Measurements from ENCODE around the gene STOX2. TPM values are rescaled to one million over a fixed set of nuclear protein-coding genes. Genes with fewer than 3 reads are reported as not detected.
A peak's percentile ranks its signal among the peaks of the same experiment; 100 is the strongest.
"Not testable (repeated sequence)": the region's sequence is repeated elsewhere in the genome, so short reads cannot be mapped to it uniquely, and the experiment has no call there.

The STOX2 gene
- total RNA-seq, 2 donors from 2014 or later: not detected

DNA sequence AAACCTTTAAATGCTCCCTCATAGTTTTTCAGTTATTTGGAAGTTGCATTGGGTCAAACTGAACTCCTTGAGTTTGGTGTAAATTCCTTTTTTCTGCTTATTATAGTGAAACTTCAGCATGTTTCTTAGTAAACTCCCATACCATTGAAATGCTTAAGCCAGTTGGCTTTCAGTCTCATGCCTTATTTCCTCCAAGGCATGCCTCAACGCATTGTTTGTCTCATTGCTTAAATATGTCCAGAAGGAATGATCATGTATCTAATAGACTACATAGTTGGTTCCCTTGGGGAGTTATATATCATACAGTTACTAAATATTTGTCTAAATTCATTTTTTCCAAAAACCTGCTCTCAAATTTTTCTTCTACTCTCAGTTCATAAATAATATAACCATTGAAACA lies 114.0 kb downstream of the STOX2 start:
- H3K4me3 Mint-ChIP-seq: no peak overlapping the region
- ATAC-seq (no peak), DNase-seq (ENCODE audit: low spot score) (no peak)
- peaks cover 3 to 12% of the 10 kb centered on the region in 2 donors for H3K27me3 Mint-ChIP-seq
- H3K4me1 Mint-ChIP-seq (ENCODE audit: low read depth in 2 of 2): no peaks in the 10 kb centered on the region
- no peaks in the 10 kb centered on the region for H3K36me3 Mint-ChIP-seq
- H3K27ac Mint-ChIP-seq: no peak overlapping the region
- no peaks in the 10 kb centered on the region for H3K9me3 Mint-ChIP-seq

DNA sequence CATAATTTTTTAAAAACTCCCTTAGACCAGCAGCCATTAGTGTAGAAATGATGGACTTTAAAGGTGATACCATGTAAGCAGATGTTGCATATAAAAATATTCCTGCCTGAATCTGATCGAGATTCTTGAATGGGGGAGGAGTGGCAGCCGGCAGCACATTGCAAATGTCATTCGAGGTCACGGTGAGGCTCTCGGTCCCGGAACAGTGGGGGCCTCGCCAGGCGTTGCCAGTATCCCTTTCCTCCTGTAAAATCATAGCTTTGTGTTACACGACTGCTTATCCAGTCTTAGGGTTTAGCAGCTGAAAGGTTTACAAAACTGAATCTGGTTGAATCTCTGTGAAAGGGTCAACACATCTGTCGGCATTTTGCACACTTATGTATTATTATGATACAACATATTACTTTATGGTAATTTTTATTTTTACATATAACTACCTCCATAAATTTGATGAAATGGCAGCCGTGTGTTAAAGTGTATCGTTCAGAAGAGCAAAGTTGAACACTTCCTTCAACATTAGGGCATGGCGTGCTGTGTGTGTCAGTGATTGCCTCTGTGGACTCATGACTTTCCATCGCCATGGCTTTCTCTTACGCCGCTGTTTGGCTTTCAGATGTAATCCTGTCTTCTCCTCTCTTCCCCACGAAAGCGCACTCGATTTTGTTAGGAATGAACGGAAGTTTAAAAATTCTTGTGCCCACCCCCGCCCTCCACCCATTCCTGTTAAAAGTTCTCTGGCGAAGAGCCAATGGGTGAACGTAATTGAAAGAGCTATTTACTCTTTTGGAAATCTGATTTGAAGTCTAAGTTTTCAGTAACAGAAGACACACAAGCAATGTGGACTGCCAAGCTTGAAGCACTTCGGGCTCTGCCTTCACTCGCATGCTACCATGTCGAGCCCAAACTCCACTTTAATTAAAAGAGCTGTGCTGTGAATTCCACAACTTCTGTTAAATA lies 114.8 kb downstream of the STOX2 start:
- ATAC-seq: no peak
- H3K27me3 Mint-ChIP-seq: peaks cover 5 to 12% of the 10 kb centered on the region in 2 donors
- no peak overlapping the region for H3K4me3 Mint-ChIP-seq
- H3K9me3 Mint-ChIP-seq: no peaks in the 10 kb centered on the region
- no peak overlapping the region for H3K27ac Mint-ChIP-seq
- no peaks in the 10 kb centered on the region for H3K4me1 Mint-ChIP-seq (ENCODE audit: low read depth in 2 of 2)
- no peaks in the 10 kb centered on the region for H3K36me3 Mint-ChIP-seq
- DNase-seq (ENCODE audit: low spot score): no peak

DNA sequence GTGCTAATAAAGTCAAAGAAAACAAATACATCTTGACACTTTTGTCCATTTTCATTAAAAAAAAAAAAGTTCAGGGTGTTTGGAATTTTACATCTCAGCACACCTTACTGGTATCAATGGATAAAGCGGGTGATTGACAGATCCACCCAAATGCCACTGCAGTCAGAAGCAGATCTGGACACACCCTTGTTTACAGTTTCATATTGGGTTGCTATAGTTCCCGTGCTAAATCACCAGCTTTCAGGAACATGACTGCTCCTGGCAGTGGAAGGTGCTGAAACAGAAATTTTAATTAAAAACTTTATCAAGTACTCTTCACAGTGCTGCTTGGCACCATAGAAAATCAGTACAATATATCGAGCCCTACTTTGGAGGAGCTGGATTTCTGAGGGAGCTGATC lies 116.3 kb downstream of the STOX2 start:
- Mint-ChIP-seq H3K27me3 (peaks cover 5 to 12% of the 10 kb centered on the region in 2 donors), H3K27ac (no peak overlapping the region), H3K36me3 (no peaks in the 10 kb centered on the region), H3K4me3 (no peak overlapping the region), H3K4me1 (ENCODE audit: low read depth in 2 of 2) (no peaks in the 10 kb centered on the region), H3K9me3 (no peaks in the 10 kb centered on the region)
- no peak for ATAC-seq
- DNase-seq (ENCODE audit: low spot score): no peak

DNA sequence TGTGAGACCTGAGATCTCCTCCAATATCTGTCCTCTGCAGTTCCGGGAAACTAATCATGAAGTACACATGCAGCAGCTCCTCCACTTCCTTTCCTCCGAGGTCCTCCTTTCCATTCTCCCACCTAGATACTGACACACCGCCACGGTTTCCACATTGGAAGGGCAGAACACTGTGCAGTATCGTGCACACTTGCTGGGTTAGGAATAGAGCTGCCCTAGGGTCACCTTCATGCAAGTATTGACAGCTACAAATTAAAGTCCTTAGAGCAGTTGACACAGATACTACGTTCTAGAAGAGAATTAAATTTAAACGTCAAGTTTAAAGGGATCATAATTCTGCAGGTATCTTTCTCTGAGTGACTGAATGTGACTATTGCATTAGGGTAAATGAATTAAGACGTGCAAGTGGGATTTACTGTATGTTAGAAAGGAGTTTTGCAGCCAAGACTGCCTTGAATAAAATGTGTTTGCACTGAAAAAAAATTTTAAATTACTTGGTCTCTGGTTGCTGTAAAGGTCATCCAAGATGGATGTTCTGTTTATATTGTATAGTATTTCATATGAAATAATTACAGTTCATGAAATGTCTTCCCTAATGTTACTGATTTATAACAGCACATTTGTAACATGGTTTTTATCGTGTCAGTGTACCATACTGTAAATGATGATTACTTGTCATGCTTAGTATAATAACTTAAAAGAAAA lies 117.7 kb downstream of the STOX2 start:
- Mint-ChIP-seq H3K27ac (no peak overlapping the region), H3K9me3 (no peaks in the 10 kb centered on the region), H3K4me3 (no peak overlapping the region), H3K27me3 (peaks cover 8 to 12% of the 10 kb centered on the region in 2 donors), H3K36me3 (no peaks in the 10 kb centered on the region), H3K4me1 (ENCODE audit: low read depth in 2 of 2) (peaks cover 0 to 4% of the 10 kb centered on the region in 2 donors)
- ATAC-seq (no peak), DNase-seq (ENCODE audit: low spot score) (no peak)

DNA sequence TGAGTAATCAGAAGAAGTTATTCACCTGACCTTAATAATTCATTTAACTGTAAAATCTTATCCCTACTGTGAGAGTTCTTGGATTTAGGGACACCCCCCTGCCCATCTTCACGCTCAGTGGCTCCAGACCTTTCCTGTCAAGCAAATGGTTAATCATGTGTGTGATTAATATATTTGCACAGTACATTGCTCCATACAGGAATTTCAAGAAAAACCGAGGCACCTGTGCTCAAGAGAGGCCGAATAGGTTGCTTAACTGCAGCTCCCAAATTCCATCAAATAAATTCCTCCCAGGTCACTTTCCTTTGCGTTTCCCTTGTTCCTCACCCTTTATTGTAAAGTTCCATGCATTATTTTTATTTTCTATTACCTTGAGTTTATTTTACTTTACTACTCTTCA lies 119.5 kb downstream of the STOX2 start:
- no peak overlapping the region for H3K4me3 Mint-ChIP-seq
- peaks cover 12 to 19% of the 10 kb centered on the region in 2 donors for H3K27me3 Mint-ChIP-seq
- no peaks in the 10 kb centered on the region for H3K36me3 Mint-ChIP-seq
- DNase-seq (ENCODE audit: low spot score): no peak
- H3K9me3 Mint-ChIP-seq: no peaks in the 10 kb centered on the region
- H3K4me1 Mint-ChIP-seq (ENCODE audit: low read depth in 2 of 2): peaks cover 15 to 20% of the 10 kb centered on the region in 2 donors
- ATAC-seq: no peak
- H3K27ac Mint-ChIP-seq: no peak overlapping the region

DNA sequence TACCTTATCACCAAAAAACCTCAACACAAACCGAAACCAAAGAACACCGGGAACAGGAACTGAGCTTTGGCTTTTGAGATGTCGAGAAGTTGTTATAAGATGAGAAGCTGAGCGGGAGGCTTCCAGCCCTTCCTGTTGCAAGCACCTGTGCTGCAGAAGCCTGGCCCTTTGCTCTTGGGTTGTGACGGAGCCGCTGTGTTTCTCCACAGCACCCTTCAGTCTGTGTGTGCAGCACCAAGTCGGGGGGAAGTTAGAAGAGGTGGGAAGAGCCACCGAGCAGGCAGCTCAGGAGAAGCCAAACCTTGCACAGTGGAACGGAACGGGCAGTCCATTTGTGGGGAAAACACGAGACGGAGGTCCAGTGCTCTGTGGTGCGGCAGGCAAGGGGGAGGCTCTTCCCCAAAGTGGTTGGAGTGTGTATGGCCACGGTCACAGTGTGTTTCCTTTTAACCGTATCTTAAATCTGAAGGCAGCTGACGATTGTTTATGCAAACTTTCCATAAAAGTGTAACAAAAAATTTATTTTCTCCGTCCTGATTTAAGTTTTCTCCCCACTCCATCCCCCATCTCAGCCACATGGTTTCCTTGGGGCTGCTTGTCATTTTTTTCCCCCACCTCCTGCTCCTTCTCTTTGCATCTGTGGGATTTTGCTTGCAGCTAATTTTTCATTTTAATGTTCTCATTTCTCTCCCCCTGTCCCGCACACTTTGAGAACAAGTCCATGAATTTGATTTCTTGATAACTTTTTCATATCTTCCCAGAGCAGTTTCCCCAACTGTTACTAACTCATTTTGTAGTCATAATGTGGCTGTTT lies 123.7 kb downstream of the STOX2 start:
- peak overlapping the region; percentile 66 for H3K4me3 Mint-ChIP-seq
- peaks cover 15 to 20% of the 10 kb centered on the region in 2 donors for H3K4me1 Mint-ChIP-seq (ENCODE audit: low read depth in 2 of 2)
- no peak overlapping the region for H3K27ac Mint-ChIP-seq
- ATAC-seq (peak; percentile 31 to 59), DNase-seq (ENCODE audit: low spot score) (no peak)
- H3K9me3 Mint-ChIP-seq: no peaks in the 10 kb centered on the region
- no peaks in the 10 kb centered on the region for H3K36me3 Mint-ChIP-seq
- peaks cover 22 to 35% of the 10 kb centered on the region in 2 donors for H3K27me3 Mint-ChIP-seq

DNA sequence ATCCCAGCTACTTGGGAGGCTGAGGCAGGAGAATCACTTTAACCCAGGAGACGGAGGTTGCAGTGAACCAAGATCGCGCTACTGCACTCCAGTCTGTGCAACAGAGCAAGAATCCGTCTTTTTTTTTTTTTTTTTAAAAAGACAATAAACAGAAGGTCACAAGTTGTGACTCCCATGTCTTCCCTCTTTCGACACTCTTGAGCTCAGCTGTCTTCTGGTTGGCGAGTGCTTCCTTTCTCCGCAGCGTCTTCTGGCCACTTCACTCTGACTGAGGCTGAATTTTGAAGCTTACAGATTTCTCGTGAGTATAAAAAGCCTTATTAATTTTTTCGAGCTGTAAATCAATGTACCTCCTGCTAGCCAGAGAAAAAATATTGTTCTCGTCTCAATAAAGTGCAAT lies 124.9 kb downstream of the STOX2 start:
- peaks cover 15 to 20% of the 10 kb centered on the region in 2 donors for H3K4me1 Mint-ChIP-seq (ENCODE audit: low read depth in 2 of 2)
- H3K36me3 Mint-ChIP-seq: no peaks in the 10 kb centered on the region
- H3K27ac Mint-ChIP-seq: no peak overlapping the region
- ATAC-seq (no peak), DNase-seq (ENCODE audit: low spot score) (no peak)
- H3K27me3 Mint-ChIP-seq: peaks cover 20 to 40% of the 10 kb centered on the region in 2 donors
- no peak overlapping the region for H3K4me3 Mint-ChIP-seq
- no peaks in the 10 kb centered on the region for H3K9me3 Mint-ChIP-seq

DNA sequence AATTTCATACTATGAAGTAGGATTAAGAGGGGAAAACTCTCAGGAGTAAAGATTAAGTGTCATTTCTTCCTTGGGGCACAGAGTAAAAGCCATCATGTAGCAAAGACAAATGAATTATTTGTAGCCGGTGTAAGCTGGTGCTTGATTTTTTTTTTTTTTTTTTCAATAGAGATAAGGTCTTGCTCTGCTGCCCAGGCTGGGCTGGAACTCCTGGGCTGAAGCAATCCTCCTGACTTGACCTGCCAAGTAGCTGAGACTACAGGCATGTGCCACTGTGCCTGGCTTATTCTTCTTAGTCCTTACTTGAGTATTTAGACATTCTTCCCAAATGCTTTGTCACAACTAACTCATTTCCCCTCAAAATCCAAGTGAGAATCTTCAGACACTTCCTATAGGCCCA lies 125.7 kb downstream of the STOX2 start:
- Mint-ChIP-seq H3K4me1 (ENCODE audit: low read depth in 2 of 2) (peaks cover 15 to 20% of the 10 kb centered on the region in 2 donors), H3K27ac (no peak overlapping the region), H3K4me3 (no peak overlapping the region), H3K9me3 (no peaks in the 10 kb centered on the region), H3K36me3 (no peaks in the 10 kb centered on the region), H3K27me3 (peaks cover 20 to 40% of the 10 kb centered on the region in 2 donors)
- ATAC-seq: no peak
- DNase-seq (ENCODE audit: low spot score): no peak

DNA sequence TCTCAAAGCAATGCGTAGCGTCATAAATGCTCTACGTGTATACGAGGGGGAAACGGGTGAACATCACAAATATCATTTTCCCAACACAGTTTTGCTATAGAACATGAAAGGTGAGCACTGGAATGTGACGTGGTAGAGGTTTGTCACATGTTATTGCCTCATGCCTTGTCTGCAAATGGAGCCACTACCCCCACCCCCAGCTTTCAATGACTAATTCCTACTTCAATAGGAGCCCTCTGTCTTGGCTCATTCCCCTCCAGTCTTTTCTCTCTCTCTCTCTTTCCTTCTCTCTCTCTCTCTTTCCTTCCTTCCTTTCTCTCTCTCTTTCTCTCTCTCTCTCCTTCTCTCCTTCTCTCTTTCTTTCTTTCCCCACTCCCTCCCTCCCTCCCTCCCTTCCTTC lies 127.0 kb downstream of the STOX2 start:
- H3K27me3 Mint-ChIP-seq: peaks cover 17 to 40% of the 10 kb centered on the region in 2 donors
- no peak for DNase-seq (ENCODE audit: low spot score)
- H3K4me3 Mint-ChIP-seq: no peak overlapping the region
- H3K4me1 Mint-ChIP-seq (ENCODE audit: low read depth in 2 of 2): peaks cover 15 to 20% of the 10 kb centered on the region in 2 donors
- H3K27ac Mint-ChIP-seq: no peak overlapping the region
- no peaks in the 10 kb centered on the region for H3K9me3 Mint-ChIP-seq
- ATAC-seq: no peak
- H3K36me3 Mint-ChIP-seq: no peaks in the 10 kb centered on the region

DNA sequence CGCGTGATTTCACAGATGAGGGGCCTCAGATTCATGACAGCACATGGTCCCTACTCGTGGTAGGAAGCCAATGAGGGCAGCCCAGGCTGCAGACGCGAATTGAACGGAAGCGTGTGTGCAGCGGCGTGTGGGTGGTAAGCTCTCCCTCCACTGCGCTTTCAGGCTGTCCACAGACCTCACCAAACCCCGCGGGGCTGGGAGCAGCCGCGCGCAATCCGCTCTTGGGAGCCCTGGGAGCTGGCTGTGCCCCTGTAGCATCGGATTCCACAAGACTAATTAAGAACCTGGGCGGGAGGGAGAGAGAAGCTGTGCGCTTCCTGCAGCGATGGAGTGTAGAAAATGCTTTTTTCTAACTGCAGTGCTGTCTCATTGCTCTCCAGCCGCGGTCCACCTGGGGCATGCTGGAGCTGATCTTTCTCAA lies 134.9 kb downstream of the STOX2 start:
- DNase-seq (ENCODE audit: low spot score) (no peak), ATAC-seq (peak in 1 of 2 donors; percentile 17)
- Mint-ChIP-seq H3K27me3 (peaks cover 40 to 53% of the 10 kb centered on the region in 2 donors), H3K36me3 (no peaks in the 10 kb centered on the region), H3K9me3 (no peaks in the 10 kb centered on the region), H3K4me3 (no peak overlapping the region), H3K4me1 (ENCODE audit: low read depth in 2 of 2) (peaks cover 6 to 10% of the 10 kb centered on the region in 2 donors), H3K27ac (no peak overlapping the region)

DNA sequence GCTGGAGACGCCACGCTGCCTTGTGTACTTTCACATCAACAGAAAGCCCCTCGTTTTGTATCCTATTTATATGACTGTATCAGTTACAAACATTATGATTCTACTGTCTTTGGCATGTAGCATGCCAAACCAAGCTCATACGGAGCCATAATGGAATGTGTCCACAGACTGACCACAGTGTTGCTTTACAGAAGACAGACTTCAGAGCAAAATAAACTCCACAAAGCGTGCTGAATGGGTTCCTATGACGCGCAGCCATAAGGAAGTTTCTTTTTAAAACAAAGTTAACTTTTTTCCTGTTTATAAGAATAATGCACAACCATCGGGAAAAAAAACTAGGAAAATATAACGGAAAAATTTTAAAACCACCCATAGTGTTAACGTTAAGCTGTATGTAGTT lies 136.0 kb downstream of the STOX2 start:
- Mint-ChIP-seq H3K4me1 (ENCODE audit: low read depth in 2 of 2) (peaks cover 6 to 10% of the 10 kb centered on the region in 2 donors), H3K27ac (no peak overlapping the region), H3K9me3 (no peaks in the 10 kb centered on the region), H3K4me3 (no peak overlapping the region), H3K27me3 (peaks cover 41 to 55% of the 10 kb centered on the region in 2 donors), H3K36me3 (peaks cover 3% of the 10 kb centered on the region)
- ATAC-seq: no peak
- DNase-seq (ENCODE audit: low spot score): no peak

DNA sequence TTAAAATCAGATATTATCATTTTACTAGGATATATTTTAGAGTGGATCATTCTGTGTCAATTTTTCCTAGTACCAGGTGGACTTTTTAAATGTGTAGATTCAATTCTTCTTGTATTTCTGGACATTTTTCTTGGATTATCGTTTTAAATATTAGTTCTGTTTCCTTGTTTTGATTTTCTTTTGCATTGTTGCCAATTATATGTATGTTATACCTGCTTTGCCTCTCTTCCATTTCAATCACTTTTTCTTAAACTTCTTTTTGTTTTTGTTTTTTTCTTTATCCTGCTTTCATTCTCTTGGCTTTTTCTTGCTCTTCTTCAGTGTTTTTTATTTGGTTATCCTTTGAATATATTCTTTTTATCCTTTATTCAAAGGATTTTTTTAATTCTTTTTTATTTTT lies 141.0 kb downstream of the STOX2 start:
- H3K27me3 Mint-ChIP-seq: peaks cover 34 to 64% of the 10 kb centered on the region in 2 donors
- H3K36me3 Mint-ChIP-seq: peaks cover 23% of the 10 kb centered on the region
- H3K4me3 Mint-ChIP-seq: no peak overlapping the region
- no peaks in the 10 kb centered on the region for H3K4me1 Mint-ChIP-seq (ENCODE audit: low read depth in 2 of 2)
- H3K9me3 Mint-ChIP-seq: peaks cover 13% of the 10 kb centered on the region
- ATAC-seq: no peak
- H3K27ac Mint-ChIP-seq: no peak overlapping the region
- no peak for DNase-seq (ENCODE audit: low spot score)

DNA sequence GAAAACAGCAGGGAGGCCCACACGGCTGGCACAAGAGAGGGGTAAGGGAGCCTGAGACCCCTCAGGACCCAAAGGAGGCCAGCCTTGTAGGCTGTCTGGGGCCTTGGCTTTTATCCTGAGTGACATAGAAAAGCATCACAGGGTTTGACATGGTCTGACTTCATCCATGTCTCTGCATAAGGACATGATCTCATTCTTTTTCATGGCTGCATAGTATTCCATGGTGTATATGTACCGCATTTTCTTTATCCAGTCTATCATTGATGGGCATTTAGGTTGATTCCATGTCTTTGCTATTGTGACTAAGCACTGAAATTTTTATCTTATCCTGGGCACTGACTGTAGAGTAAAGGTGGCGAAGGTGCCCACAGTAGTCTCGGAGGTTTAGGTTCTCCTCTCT lies 146.2 kb downstream of the STOX2 start:
- not testable (repeated sequence) for H3K27ac Mint-ChIP-seq; H3K4me1 Mint-ChIP-seq (ENCODE audit: low read depth in 2 of 2); H3K4me3 Mint-ChIP-seq; ATAC-seq; DNase-seq (ENCODE audit: low spot score)
- peaks cover 17% of the 10 kb centered on the region for H3K9me3 Mint-ChIP-seq
- H3K27me3 Mint-ChIP-seq: peaks cover 18 to 53% of the 10 kb centered on the region in 2 donors
- H3K36me3 Mint-ChIP-seq: peaks cover 19% of the 10 kb centered on the region
